Hypothalamus (tissue), 51 donors: ENCODE measurements around the gene SLX4.

Experiments used
- DNase-seq, 51 donors: peaks; one replicate each; lab custom pipeline; 2025; lab: John Stamatoyannopoulos, UW

The SLX4 gene

GRCh38 chr16:3601614-3602319 is 9.6 kb downstream of the SLX4 start:
- DNase-seq = no peak

GRCh38 chr16:3599922-3600321 is 11.5 kb downstream of the SLX4 start:
- DNase-seq = no peak

- no peak for DNase-seq
Observed at GRCh38 chr16:3599121-3599520, 12.3 kb downstream of the SLX4 start.

GRCh38 chr16:3598236-3598635 is 13.2 kb downstream of the SLX4 start:
- DNase-seq = no peak

- DNase-seq = no peak
Observed at GRCh38 chr16:3597676-3598075, 13.7 kb downstream of the SLX4 start.

GRCh38 chr16:3597226-3597625 is 14.2 kb downstream of the SLX4 start:
- no peak for DNase-seq

- DNase-seq = no peak
Observed at GRCh38 chr16:3596101-3596861, 15.1 kb downstream of the SLX4 start.

GRCh38 chr16:3595521-3596021 is 15.8 kb downstream of the SLX4 start:
- DNase-seq = no peak

GRCh38 chr16:3595110-3595486 is 16.3 kb downstream of the SLX4 start:
- no peak for DNase-seq

- DNase-seq = no peak
Observed at GRCh38 chr16:3594316-3595109, 16.9 kb downstream of the SLX4 start.

GRCh38 chr16:3592559-3592958 is 18.8 kb downstream of the SLX4 start:
- DNase-seq = no peak

GRCh38 chr16:3591991-3592390 is 19.4 kb downstream of the SLX4 start:
- DNase-seq = no peak

GRCh38 chr16:3591436-3591803 is 20.0 kb downstream of the SLX4 start:
- DNase-seq = no peak

- DNase-seq = no peak
Observed at GRCh38 chr16:3590736-3591435, 20.5 kb downstream of the SLX4 start.

GRCh38 chr16:3589991-3590701 is 21.3 kb downstream of the SLX4 start:
- no peak for DNase-seq

- DNase-seq = no peak
Observed at GRCh38 chr16:3589441-3589921, 21.9 kb downstream of the SLX4 start.

- no peak for DNase-seq
Observed at GRCh38 chr16:3589001-3589400, 22.4 kb downstream of the SLX4 start.

- DNase-seq = no peak
Observed at GRCh38 chr16:3587547-3588110, 23.8 kb downstream of the SLX4 start.

GRCh38 chr16:3584412-3584811 is 27.0 kb downstream of the SLX4 start:
- DNase-seq = no peak
